CD4-positive, alpha-beta T cell treated with Interleukin-1 beta for 1 hour (primary cell): Measurements from ENCODE around the gene CHRNA1.
A peak's percentile ranks its signal among the peaks of the same experiment; 100 is the strongest.

Experiments used
- DNase-seq, 2 donors: peaks; one replicate each; pipeline ENCODE4 v3.0.0-alpha.2; 2020 to 2022

CHRNA1 gene

DNA sequence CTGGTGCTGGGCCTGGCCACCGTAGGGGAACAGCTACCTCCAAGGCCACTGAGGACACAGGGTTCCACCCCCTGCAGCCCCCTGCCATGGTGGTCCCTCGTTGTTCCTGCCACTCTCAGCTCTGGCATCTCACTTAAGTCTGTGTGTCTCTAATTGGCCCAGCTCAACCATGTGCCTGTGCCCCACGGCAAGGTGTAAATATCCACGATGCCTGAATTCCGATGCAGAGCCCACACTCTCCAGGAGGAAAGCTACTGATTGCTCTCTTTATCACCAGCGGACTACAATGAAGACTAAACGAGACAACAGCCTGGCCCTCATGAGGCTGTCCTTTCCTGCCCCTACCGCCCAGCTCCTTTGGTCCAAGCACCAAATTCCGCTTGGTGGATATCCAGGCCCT, 17.0 kb upstream of the CHRNA1 start:
- DNase-seq: no peak

DNA sequence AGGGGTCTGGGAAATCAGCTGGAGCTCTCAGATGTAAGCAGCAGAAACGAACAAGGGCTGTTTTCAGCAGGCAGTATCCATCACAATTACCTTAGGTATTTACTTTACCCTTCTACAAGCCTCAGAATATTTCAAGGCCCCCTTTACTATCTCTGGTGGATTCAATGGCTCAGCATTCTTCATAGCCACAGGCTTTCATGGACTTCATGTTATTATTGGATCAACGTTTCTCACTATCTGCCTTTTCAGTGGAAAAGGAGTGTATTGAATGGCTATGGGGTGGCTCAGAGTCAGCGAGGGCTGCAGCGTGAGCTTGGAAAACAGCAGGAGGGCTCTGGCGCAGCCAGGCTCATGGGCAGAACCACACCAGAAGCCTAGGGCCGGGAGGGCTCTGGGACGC, 16.6 kb upstream of the CHRNA1 start:
- DNase-seq: no peak

DNA sequence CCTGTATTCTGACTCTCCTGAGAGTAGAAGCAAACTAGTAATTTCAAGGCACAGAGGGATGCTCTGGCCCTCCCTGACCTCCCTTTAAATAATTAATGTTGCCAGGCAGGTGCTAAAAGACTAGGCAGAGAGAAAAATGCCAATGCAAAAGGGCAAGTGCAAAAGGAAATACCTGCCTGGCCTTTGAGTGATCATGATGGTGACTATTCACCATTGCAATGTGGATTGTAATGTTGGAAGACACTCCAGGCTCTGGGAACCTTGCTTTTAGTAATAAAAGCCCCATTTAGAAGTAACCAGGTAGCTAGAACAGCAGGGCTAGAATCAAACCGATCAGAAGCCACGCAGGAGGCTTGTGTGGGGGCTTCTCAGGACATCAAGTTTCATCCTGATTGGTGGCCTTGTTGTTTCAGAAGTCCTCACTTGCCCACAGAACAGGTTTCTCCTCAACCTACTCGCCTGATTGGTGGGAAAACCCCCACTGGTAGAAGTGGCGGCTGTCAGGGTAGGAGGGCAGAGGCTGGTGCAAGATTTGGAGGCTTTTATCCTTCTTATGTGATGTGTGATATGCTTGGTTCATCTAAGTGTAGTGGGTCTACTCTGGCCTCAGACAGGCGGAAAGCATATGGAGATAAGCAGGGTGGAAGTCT, 16.0 kb upstream of the CHRNA1 start:
- no peak for DNase-seq

DNA sequence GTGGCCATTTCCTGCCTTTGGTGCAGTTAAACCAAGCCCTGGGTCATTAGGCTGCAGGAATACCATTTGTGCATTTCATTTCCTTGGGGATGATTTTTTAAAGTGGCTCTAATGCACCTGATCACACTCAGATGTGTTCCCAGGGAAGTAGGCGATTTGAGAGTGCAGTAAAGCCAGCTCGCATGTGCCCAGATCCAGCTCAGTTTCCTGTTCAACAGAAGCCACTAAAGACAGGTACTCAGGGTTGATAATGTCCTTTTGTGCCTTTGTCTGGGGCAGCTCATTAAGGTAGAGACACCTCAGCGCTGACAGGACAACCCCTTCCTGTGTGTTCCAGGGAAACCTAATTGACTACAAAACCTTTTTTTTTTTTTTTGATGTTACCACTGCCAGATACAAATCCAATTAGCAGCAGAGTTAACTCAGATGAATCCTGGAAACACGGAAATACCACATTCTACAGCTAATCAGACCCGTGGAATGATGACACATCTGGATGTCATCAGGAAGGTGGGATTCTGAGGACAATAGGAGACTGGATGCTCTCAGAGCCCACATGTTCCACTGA, 15.2 kb upstream of the CHRNA1 start:
- DNase-seq: no peak

DNA sequence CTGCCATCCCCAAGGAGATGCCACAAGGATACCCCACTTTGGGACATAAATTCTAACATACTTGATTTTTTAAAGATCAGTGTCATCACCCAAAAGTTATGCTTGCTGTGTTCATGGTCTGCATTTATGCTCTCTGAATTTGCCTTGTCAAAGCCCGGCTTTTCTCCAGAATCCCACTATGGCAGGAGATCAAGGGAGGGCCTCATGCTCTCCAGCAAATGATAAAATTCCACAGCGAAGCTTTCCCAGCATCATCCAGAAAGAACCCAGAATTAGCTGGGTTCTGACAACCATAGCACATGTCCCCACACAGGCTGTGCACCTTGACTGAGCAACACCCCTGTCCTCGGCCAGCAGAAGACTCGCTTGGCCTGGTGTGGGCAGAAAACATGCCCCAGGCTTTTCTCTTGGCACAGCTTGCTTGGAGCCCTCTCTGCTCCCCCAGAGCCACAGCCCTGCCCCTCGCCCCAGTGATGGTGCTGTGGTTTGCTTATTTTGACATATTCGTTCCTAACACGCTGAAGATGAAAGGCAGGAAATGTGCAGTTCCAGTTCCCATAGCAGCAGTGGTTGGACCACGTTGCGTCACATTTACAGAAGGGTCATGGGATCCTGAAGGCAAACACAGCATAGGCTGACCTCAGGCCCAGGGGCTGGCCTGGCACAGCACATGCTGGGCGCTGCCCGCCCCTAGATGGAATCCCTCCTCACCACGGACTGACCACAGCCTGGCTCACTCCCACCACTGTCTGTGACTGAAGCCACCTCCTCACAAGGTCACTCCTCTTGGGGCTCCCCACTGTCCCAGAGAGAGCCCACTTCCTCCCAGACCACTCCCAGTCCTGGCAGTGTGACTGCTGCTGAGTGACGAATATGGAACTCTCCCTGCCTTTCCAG, 14.1 kb upstream of the CHRNA1 start:
- DNase-seq: peak; percentile 81 to 84

DNA sequence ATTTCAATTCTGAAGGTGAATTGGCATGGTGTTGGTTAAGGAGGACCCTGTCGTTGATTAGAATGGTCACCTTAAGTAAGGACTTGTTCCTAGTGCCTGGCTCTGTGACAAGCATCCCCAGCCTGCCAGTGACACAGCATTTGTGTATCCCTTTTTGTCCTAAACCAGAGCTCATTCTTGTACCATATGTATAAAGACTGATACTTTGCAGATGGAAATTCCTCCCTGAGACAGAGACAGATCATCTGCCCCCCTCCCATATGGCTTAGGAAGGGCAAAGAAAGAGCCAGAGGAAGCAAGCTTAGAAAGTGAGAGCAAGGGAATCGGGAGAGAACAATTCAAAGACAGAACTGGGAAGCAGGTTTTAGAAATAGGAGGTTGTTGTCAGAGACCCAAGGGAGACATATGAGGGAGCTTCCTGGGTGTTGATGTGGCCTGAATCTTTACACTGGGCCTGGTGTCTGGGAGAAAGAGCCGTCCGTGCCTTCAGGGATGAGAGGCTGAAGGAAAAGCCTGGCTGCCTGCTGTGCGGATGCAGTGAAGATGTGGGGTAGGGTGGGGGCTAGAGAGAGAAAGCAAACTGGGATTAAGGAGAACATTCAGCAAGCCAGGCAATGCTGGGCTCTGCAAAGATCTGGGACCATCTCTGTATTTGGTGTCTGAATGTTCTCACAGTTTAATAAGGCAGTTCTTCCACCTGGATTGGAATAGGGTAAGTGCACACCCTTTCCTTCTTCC, 13.2 kb upstream of the CHRNA1 start:
- DNase-seq: no peak

DNA sequence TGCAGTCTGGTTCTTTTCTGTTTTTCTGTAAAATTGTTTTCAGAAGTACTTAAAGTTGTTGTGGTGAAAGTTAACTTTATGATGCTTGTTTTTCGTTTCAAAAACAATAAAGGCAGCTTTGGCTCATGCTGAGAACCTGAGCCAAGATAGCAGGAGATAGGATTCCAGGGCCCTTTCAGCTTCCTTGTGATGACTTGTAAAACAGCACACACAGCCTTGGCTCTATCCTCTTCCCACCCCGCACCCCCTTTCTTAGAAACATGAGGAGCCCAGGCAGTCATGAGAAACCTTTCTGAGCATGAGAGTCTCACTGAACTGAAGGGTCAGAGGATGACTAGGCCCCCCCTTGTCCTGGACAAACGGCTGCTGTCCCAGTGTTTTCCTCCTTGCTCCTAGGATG, 12.4 kb upstream of the CHRNA1 start:
- DNase-seq: no peak

DNA sequence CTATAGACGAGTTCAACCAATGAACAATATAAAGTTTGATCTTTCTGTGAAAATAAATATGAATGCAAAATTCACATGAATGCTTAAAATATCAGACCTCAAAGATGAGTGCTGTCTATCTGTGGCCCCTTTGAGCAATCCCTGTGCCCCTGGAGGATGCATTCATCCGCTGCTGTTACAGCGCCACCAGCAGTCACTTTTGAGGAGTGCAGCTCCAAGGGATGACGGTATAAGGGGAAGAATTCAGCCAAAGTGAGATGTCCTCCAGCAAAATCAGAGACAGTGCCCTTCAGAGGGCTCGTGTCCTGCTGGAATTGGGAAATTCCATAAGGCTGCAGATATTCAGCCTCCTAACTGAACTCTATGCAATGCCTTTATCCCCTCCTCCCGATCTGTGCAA, 12.0 kb upstream of the CHRNA1 start:
- no peak for DNase-seq

DNA sequence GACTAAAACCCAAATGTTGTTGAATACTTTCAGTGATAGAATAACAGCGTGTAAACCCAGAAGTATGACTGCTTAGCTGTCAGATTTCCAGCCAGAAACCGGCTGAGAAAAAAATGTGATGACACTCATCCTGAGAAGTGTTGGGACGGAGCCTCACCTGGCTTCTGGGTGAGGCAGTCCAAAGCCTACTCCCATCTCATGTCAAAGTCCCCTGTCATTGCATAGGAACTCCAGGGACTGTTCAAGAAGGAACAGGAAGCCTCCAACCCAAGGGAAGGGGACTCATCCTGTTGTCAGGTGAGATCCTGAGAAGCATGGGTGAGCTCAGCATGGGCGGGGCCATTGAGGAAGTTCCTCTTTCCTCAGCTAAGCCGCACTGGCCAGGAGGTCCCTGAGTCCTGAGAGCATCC, 11.3 kb upstream of the CHRNA1 start:
- DNase-seq: no peak

DNA sequence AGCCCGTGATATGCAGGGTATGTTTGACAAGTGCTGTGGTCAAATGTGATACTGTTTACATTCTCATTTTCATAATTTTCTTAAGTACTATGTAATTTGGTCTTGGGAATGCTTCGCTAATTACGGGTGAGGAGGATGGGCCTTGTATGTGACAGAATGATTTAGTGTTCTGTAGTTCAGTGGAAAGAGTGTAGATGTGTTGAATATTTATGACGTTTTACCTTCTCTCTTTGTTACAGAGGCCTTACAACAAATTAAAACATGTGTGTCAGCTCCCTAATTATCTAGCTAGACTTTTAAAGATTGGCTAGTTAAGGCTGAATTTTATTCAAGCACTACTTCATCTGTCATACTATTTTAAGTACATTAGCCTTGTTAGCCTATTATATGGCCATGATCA, 10.6 kb upstream of the CHRNA1 start:
- DNase-seq: no peak

DNA sequence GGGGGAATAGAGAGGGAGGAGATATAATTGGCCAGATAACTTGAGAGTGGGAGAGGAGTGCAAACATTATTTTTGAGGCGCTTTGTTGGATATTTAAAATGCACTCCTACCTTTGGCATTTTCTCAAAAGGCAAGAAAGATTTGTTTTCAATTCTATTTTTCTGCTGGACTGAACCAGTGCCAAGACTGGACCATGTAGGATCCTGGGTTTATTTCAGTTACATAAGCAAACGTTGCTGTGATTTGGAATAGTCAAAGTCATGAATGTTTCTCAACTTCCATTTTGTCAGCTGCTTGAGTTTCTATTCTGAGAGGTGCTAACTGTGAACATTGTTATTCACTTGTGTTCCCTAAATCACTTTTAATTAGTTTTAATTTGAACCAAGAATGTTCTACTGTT, 8.9 kb upstream of the CHRNA1 start:
- no peak for DNase-seq

DNA sequence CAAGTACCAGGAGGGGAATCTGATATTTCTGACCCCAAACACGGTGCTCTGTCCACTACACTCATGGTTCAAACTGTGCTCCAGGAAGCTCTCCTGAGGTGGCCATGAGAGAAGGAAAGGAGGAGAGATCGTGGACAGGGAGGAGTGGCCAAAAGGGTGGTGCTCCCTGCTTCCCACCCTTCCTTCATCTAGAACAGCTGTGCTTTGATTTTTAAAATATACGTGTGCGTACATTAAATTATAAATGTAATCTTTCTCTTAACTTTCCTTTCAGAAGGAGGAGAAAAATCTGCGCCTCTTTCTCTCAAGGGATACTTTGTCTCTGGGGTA, 8.2 kb upstream of the CHRNA1 start:
- no peak for DNase-seq

DNA sequence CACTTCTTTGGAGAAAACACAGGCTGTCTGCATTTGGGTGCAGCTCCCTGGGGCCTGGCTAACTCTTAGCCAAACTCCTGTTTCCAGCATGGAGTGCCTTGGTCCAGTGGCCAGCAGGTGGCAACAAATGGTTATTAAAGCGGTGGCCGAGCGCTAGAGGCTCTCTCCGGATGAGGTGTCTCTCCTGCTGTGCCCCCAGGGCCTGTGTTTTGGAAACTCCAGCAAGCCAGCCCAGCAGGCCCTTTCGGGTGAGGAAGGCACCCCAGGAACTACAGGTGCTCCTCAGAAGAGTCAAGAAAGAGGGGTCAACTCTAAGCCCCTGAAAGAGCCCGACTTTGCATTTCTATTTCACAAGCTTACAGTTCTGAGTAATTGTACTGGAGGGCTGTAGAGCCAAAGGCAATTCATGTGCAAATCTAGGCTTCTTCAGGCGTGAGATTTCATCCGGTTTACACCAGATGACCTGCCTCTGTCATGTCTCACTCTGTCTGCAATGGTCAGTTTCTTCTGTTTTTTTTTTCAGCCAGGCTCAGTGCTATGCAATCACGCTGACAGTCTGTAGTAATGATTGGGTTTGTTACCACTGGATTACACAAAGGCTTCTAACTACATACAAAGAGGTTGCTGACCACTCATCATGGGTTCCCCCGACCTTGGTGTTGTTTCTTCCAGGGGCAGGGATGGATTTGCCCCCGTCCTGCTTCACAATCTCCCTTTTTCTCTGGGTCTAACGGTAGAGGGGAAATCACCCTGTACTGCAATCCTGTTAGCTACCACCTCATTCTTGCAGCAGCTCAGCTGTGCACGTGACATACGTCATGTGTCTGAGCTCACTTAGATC, 7.6 kb upstream of the CHRNA1 start:
- DNase-seq: peak in 1 of 2 donors; percentile 24

DNA sequence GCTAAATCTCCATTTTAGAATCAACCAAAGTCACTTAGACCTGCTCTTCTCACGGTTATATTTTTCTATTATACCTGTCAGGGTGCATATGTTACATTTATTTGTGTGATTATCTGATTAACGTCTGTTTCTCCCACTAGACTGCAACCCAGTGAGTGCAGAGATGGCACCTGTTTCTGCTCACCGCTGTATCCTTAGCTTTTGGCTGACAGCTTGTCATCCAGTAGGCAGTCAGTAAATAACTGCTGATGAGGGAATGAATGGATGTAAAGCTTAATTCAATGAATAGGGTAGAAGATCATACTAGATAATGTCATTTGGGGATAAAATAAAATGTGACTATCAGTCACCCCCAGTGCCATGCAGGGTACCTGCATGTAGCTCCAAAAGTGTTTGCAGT, 6.9 kb upstream of the CHRNA1 start:
- DNase-seq: no peak

DNA sequence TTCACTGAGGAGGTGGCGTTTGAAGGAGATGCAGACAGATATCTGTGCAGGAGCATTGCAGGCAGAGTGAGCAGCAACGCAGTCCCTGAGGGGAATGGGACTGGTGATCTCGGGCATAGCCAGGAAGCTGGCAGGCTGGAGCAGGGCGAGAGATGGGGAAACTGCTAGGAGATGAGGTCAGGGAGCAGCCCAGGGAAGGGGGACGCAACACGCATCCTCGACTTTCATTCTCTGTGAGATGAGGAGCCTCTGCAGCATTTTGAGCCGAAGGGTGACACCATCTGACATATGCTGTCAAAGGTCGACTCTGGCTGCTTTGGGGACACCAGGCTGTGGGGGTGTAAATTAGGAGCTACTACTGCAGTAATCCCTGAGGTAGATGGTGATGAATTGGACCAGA, 4.3 kb upstream of the CHRNA1 start:
- no peak for DNase-seq

DNA sequence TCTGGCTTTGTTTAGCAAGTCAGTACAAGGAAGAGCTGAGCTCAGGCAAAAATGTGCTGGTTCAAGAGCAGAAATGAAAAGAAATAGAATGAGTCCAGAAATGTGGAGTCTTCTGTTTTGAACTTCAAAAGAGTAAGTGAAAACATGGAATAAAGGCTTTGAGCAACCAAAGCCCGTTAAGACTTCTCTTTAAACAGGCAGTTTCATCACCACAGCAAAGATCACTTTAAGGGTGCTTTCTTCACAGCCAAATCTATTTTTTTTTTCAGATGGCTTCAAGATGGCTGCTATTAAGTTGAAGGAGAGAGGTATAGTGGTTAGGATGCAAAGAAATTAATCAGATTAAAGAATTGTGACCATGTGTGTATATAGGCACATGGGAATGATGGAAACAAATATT, 2.0 kb upstream of the CHRNA1 start:
- no peak for DNase-seq

DNA sequence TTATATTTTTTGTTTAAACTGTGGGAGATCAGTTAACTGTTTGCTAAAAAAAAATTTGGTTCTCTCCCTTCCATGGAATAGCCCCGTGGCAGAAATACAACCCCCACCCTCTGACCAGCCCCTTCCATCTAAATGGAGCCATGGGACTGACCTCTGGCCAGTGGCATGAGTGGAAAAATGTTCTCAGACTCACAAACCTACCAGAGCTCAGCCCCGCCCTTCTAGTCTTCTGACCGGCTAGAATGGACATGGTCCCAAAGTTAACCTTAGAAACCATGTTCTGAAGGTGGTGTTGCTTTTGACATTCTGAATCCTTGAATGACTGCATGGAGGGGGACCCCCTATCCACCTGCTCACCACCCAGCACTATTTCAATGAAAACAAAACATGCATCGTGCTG, 1.3 kb upstream of the CHRNA1 start:
- no peak for DNase-seq

DNA sequence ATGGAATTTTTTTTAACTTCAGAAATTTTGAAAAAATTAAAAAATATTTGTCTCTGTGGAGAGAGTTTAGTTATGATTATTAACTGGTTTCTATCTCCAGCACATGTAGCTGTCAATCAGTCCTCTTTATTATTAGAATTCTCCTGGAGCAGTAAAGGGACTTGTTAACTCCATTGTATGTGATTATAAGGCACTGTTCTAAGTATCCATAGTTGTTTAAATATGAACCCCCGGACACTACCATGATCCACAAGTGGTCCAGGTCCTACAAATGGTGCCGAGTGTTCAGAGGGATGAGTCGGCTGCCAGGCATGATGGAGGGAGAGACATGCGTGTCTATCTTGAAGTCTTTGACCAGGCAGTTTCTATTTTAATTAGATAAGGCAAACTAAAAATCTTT, 492 bp downstream of the CHRNA1 start:
- DNase-seq: no peak

DNA sequence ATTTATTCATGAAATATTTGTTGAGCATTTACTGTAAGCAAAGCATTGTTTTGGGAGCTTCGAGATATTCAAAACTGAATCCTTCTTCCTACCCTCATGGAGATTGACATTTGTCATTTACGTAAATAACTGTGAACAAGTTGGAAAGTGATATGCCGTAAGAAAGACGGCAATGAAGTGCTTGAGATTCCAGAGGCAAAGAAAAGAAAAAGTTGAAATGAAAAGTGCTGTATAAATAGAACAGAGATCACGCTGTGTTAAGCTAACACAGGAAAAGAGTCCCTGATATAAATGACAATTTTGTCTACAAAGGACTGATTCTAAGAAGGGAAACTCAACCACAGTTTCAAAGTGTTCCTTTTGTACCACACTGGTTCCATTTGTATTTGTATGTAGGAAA, 1.8 kb downstream of the CHRNA1 start:
- no peak for DNase-seq

DNA sequence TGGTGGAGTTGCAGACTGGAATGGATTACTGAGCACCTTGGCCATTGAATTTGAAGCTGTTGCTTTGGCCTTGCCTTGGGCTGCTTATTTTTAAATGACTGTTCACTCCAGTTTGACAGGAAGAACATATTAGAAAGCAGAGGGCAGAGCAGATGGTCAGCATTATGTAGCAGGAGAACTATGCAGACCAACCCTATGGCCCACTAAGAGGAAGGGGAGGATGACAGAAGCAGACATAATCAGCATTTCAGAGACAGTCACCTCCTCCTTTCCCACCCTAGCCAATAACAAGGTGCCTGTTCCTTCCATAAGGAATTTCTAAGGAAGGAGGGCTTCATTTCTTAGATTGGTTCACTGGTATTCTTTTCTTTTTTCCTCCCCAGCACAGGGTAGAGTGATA, 2.4 kb downstream of the CHRNA1 start:
- no peak for DNase-seq

DNA sequence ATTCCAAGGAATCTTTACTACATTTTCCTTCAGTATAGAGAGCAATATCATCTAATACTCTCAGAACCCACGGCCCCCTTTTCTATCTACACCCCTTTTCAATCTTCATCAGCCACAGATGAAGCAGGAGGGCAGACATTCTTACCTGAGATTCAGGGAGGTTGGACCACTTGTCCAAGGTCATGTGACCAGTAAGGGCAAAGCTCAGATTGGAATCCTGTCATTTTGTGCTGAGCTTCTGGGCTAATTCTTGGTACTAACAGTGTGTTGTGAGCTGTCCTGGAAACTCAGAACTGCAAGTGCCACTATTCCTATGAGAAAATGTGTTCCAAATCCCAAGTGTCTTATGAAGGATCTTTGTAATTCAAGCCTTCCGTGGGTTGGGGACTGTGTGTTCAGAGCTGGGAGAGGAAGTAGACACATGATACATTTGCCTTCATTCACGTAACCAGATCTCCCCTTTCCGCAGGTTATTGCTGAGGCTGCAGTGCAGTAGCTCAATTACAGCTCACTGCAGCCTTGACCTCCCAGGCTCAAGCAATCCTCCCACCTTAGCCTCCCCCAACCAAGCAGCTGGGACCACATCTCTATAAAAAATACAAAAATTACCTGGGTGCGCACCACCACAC, 3.3 kb downstream of the CHRNA1 start:
- DNase-seq: no peak

DNA sequence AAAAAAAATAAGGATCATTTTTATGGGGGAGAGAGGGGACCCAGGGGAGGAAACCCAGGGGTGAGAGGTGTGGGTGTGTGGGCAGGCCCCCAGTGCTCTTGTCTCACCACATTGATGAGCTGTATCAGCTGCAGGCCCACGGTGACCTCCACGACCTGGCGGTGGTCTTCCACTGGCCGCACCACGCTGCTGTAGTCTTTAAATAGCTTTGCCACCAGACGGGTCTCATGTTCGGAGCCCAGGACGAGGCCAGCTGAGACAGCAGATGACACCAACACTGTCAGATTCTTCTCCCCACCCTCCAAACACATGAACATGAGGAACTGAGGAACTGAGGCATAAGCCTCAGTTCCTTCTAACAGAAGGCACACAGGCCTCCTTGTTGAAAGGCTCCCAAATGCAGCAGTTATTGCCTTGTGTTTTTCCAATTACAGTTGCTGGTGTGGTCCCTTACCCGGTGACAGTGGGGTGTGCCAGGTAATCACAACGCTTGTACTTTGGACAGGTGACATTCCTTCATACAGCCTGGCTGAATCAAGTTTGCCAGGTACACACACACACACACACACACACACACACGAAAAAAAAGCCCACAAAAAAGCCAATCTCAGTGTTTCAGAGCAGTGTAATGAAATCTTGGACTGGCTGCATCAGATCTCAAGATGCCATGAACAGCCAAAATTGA, 4.7 kb downstream of the CHRNA1 start:
- no peak for DNase-seq
